ENCODE results near the gene MASP2.
"Not testable (repeated sequence)": the region's sequence is repeated elsewhere in the genome, so short reads cannot be mapped to it uniquely, and the experiment has no call there.

The MASP2 gene

GRCh38 chr1:11058595-11059154, 11.6 kb upstream of the MASP2 start:
- in situ Hi-C loops (cut with MboI; ENCODE audit: low sequenced_read_pairs), result no loop called here

GRCh38 chr1:11058026-11058425, 11.0 kb upstream of the MASP2 start:
- in situ Hi-C loops (cut with MboI; ENCODE audit: low sequenced_read_pairs), result no loop called here

- in situ Hi-C loops (cut with MboI; ENCODE audit: low sequenced_read_pairs), result no loop called here
Observed at GRCh38 chr1:11057477-11057876, 10.4 kb upstream of the MASP2 start.

GRCh38 chr1:11056504-11056903, 9.5 kb upstream of the MASP2 start:
- in situ Hi-C loops (cut with MboI; ENCODE audit: low sequenced_read_pairs), result no loop called here

GRCh38 chr1:11055676-11056075, 8.6 kb upstream of the MASP2 start:
- in situ Hi-C loops (cut with MboI; ENCODE audit: low sequenced_read_pairs), result no loop called here

GRCh38 chr1:11054666-11055065, 7.6 kb upstream of the MASP2 start:
- in situ Hi-C loops (cut with MboI; ENCODE audit: low sequenced_read_pairs), result no loop called here

- in situ Hi-C loops (cut with MboI; ENCODE audit: low sequenced_read_pairs), result no loop called here
Observed at GRCh38 chr1:11054181-11054580, 7.1 kb upstream of the MASP2 start.

- in situ Hi-C loops (cut with MboI; ENCODE audit: low sequenced_read_pairs), result no loop called here
Observed at GRCh38 chr1:11053758-11054137, 6.7 kb upstream of the MASP2 start.

- in situ Hi-C loops (cut with MboI; ENCODE audit: low sequenced_read_pairs), result no loop called here
Observed at GRCh38 chr1:11052839-11053757, 6.1 kb upstream of the MASP2 start.

GRCh38 chr1:11051781-11052511, 4.9 kb upstream of the MASP2 start:
- in situ Hi-C loops (cut with MboI; ENCODE audit: low sequenced_read_pairs), result no loop called here

GRCh38 chr1:11051121-11051520, 4.1 kb upstream of the MASP2 start:
- in situ Hi-C loops (cut with MboI; ENCODE audit: low sequenced_read_pairs), result not testable (repeated sequence)

GRCh38 chr1:11046270-11046566, 821 bp downstream of the MASP2 start:
- in situ Hi-C loops (cut with MboI; ENCODE audit: low sequenced_read_pairs), result loop anchor here (25.0 kb wide), 1 partner anchor 591 kb away; no protein-coding TSS in a partner anchor

GRCh38 chr1:11045428-11046269, 1.4 kb downstream of the MASP2 start:
- in situ Hi-C loops (cut with MboI; ENCODE audit: low sequenced_read_pairs), result loop anchor here (25.0 kb wide), 1 partner anchor 592 kb away; no protein-coding TSS in a partner anchor

GRCh38 chr1:11044849-11045427, 2.1 kb downstream of the MASP2 start:
- in situ Hi-C loops (cut with MboI; ENCODE audit: low sequenced_read_pairs), result loop anchor here (25.0 kb wide), 1 partner anchor 592 kb away; no protein-coding TSS in a partner anchor

- in situ Hi-C loops (cut with MboI; ENCODE audit: low sequenced_read_pairs), result loop anchor here (25.0 kb wide), 1 partner anchor 593 kb away; no protein-coding TSS in a partner anchor
Observed at GRCh38 chr1:11044086-11044848, 2.8 kb downstream of the MASP2 start.

GRCh38 chr1:11042995-11043874, 3.8 kb downstream of the MASP2 start:
- in situ Hi-C loops (cut with MboI; ENCODE audit: low sequenced_read_pairs), result loop anchor here (25.0 kb wide), 1 partner anchor 594 kb away; no protein-coding TSS in a partner anchor

GRCh38 chr1:11042065-11042464, 5.0 kb downstream of the MASP2 start:
- in situ Hi-C loops (cut with MboI; ENCODE audit: low sequenced_read_pairs), result loop anchor here (25.0 kb wide), 1 partner anchor 595 kb away; no protein-coding TSS in a partner anchor

- in situ Hi-C loops (cut with MboI; ENCODE audit: low sequenced_read_pairs), result loop anchor here (25.0 kb wide), 1 partner anchor 596 kb away; no protein-coding TSS in a partner anchor
Observed at GRCh38 chr1:11041048-11041447, 6.0 kb downstream of the MASP2 start.
